Body of pancreas (tissue), 4 donors: ENCODE results near the gene ASCC2.

Experiments
- CTCF ChIP-seq, 7 experiments: fragments of 450-650 bp in 4 of 7; fragments of 200-600 bp in 3 of 7; sonication (generic) in 3 of 7; IDR thresholded peaks; one replicate each; pipeline ENCODE4 v1.5.1; 2016 to 2019; ENCODE audit warnings: antibody characterized with exemption in 7 of 7
- POLR2A ChIP-seq, 3 donors: fragments of 450-650 bp; IDR thresholded peaks; one replicate each; pipeline ENCODE4 v1.6.1; 2016; ENCODE audit warnings: antibody characterized with exemption in 3 of 3, mild to moderate bottlenecking in 2 of 3

GRCh38 chr22:29756341-29756740, 81.7 kb downstream of the ASCC2 start:
- TF ChIP-seq CTCF (IDR thresholded peaks at IDR 0.05) (no peak), POLR2A (IDR thresholded peaks at IDR 0.05) (no peak)
